ENCODE results near the gene SLC29A2.
"Not testable (repeated sequence)": the region's sequence is repeated elsewhere in the genome, so short reads cannot be mapped to it uniquely, and the experiment has no call there.

Gene SLC29A2

DNA sequence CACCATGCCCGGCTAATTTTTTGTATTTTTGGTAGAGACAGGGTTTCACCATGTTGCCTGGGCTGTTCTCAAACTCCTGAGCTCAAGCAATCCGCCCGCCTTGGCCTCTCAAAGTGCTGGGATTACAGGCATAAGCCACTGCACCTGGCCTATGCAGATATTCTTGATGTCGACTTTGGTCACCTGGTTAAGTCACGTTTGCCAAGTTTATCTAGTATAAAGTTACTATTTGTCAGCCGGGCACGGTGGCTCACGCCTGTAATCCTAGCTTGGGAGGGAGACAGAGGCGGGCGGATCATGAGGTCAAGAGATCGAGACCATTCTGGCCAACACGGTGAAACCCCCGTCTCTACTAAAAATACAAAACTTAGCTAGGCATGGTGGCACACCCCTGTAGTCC, 12.8 kb upstream of the SLC29A2 start:
- DNase-seq: not testable (repeated sequence)

DNA sequence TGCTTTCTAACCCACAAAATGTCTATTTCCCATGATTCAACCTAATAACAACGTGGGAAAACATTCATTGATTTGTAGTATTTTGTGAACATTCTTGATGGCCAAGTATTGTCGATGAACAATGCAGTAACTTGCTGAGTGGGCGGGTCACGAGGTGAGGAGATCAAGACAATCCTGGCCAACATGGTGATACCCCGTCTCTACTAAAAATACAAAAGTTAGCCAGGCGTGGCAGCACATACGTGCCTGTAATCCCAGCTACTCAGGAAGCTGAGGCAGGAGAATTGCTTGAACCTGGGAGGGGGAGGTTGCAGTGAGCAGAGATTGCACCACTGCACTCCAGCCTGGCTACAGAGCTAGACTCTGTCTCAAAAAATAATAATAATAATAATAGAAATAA, 8.7 kb upstream of the SLC29A2 start:
- not testable (repeated sequence) for DNase-seq

DNA sequence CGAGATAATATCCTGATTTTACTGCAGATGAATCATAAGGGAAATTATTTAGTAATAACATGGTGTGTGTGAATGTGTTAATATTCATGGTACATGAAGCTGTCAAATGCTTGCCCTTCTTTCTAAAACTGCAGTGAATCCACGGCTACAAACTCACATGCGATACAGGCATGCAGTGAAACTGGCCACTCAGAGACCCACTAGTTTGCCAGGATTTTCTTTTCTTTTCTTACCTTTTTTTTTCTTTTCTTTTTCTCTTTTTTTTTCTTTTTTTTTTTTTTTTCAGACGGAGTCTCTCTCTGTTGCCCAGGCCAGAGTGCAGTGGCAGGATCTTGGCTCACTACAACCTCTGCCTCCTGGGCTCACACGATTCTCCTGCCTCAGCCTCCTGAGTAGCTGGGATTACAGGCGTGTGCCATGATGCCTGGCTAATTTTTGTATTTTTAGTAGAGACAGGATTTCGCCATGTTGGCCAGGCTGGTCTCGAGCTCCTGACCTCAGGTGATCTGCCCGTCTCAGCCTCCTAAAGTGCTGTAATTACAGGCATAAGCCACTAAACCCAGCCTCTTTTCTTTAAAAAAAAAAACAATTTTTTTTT, 2.2 kb upstream of the SLC29A2 start:
- not testable (repeated sequence) for DNase-seq

DNA sequence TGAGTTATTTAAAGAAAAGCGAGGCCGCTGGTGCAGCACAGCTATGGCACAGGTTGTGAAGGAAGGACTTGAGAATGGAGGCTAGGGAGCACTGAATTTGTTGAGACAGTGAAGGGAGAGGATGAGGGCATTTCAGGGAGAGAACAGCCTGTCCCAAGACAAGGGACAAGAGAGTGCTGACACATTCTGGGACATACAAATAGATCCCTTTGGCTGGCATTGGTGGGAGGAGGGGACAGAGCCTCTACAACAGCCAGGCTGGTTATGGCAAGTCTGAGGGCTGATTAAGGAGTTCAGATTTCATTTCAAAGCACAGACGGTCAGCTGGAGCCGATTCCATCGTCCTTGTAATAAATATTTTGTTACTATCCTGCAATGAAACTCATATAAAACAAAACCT, 1.7 kb upstream of the SLC29A2 start:
- no peak for DNase-seq

DNA sequence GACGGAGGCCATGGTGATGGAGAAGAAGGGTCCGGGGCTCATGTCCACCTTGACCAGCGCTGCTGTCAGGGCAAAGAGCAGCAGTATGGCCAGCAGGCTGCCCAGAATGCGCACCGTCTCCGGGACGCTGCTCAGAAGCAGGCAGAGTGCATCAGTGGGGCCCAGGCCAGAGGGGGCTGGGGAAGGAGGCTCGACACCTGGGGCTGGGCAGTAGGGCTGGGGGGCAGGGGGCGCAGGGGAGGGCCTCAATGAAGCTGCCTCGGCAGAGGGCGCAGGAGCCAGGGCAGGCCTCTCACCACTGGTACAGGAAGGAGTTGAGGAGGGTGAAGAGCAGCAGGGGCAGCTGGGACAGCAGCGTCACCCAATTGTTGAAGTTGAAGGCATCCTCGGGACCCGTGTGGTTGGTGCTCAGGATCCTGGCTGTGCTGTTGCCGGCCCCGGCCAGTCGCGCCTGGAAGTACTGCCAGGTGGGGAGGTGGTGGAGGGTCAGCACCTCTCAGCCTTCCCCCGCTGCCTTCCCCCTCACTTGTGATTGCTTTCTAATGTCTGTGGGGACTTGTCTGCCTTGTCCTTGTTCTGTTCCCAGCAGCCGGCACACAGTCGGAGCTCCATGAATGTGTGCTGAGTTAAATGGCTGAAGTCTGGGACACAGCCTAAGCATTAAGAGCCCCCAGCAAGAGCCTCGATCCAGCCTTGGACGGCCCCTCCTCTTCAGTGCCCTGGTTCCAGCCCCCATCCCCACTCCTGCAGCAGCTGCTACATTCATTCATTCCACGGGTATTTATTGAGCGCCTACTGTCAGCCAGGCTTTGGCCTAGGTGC, 2.3 kb downstream of the SLC29A2 start:
- no peak for DNase-seq

- no peak for DNase-seq
Measured at GRCh38 chr11:66368484-66368883, 3.1 kb downstream of the SLC29A2 start.

- DNase-seq: no peak
Measured at GRCh38 chr11:66367561-66368312, 3.8 kb downstream of the SLC29A2 start.

GRCh38 chr11:66366844-66367477, 4.6 kb downstream of the SLC29A2 start:
- DNase-seq: no peak

DNA sequence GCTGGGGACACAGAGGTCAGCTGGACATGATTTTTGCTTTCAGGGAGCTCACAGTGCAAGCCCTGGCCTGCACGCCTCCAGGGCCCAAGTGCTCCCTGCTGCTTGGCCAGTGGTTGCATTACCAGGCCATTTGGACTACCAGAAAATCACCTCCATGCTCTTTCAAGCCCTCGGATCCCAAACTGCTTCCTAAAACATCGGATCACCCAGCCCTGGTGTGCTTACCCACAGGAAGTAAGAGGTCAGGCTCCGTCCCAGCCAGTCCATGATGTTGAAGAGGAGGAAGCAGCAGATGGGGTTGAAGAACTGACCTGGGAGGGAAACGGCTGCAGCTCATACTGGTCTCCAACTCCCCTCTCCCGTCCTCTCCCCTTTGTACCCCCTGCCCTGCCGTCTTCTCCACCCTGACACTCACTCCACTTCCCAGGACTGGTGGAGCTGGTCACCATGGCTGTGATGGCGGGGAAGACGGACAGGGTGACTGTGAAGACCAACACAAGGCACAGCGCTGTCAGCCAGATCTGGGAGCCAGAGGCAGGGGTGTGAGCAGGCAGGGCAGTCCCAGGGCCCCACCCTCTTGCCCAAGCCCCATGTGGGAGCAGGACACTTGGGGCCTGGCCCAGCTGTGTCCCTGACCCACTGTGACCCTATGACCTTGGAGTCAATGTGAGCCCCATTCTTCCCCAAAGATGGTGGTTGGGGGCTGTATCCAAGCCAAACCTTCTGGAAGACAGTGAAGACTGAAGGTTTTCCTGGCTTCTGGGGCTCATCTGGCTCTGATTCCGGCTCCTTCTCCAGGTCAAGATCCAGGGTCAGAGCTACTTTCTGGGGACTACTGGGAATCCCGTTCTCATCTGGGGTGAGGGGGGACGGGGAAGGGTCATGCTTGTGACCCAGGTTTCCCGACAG, 5.6 kb downstream of the SLC29A2 start:
- no peak for DNase-seq

- no peak for DNase-seq
Measured at GRCh38 chr11:66365166-66365565, 6.4 kb downstream of the SLC29A2 start.

GRCh38 chr11:66363805-66364535, 7.6 kb downstream of the SLC29A2 start:
- DNase-seq: peak; percentile 58

GRCh38 chr11:66363187-66363601, 8.4 kb downstream of the SLC29A2 start:
- DNase-seq: no peak

GRCh38 chr11:66362481-66363147, 8.9 kb downstream of the SLC29A2 start:
- no peak for DNase-seq

GRCh38 chr11:66361502-66361941, 10.0 kb downstream of the SLC29A2 start:
- no peak for DNase-seq

- DNase-seq: no peak
Measured at GRCh38 chr11:66360406-66361073, 11.0 kb downstream of the SLC29A2 start.

GRCh38 chr11:66359662-66360087, 11.9 kb downstream of the SLC29A2 start:
- DNase-seq: no peak

GRCh38 chr11:66350560-66351235, 20.9 kb downstream of the SLC29A2 start:
- not testable (repeated sequence) for DNase-seq

GRCh38 chr11:66349084-66349386, 22.5 kb downstream of the SLC29A2 start:
- no peak for DNase-seq

DNA sequence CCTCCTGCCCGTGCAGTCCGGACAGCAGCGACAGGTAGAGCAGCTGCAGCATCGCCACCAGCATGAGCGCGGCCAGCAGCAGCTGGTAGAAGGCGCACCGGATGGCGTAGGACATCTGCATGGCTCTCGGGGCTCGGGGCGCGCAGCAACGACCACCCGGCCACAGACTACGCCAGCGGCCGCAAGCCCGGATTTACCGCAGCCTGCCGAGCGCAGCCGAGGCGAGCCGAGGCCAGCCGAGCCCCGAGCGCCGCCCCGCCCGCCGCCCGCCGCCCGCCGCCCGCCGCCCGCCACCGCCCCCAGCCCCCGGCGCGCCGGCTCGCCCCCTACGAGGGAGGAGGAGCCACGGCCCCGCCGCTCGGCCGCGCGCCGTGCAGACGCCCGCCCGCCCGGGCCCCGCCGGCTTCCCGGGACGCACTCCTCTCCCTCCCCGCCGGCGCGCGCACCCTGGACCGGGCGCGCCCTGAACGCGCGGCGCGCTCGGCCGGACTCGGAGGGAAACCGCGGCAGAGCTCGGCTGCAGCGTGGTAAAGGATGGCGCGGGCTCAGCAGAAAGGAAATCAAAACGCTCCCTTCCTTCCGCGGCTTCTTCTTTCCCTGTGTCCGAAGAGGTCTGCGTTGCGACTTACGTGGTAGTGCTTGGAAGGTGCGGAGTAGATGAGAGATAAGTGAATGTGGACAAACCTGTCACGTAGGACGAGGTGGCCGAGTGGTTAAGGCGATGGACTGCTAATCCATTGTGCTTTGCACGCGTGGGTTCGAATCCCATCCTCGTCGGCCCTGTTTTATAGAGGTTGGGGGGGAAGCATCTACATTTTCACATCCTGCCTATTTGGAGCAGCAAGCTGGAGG, 23.9 kb downstream of the SLC29A2 start, which contains the start of gene B4GAT1:
TSS of gene B4GAT1 (minus strand) at position 205 of the 852 bp plus-strand sequence. CDS start at position 121, 84 bp downstream.
- DNase-seq: peak; percentile 76

Data from stimulated activated naive CD4-positive, alpha-beta T cell treated with Interleukin-2 at 50 U/mL for 16 hours (primary cell).